Measurements from ENCODE around the gene RABGEF1. TPM values are rescaled to one million over a fixed set of nuclear protein-coding genes. Genes with fewer than 3 reads are reported as not detected.
"Not testable (repeated sequence)": the region's sequence is repeated elsewhere in the genome, so short reads cannot be mapped to it uniquely, and the experiment has no call there.

The RABGEF1 gene
- total and polyA plus RNA-seq, 2 of the 8 experiments (the other 6 are each of a cell fraction or from before 2014, with no cell fraction given), result 10.2 to 18.0 TPM

GRCh38 chr7:66846096-66846445 is 105.5 kb downstream of the RABGEF1 start:
- not testable (repeated sequence) for H3K18ac ChIP-seq (ENCODE audit: extremely low read depth, low read length); H2AFZ ChIP-seq (ENCODE audit: low read length); H3K4me3 ChIP-seq (ENCODE audit: extremely low read depth in 1 of 4, insufficient read depth in 2 of 4, low read depth in 3 of 4, low read length in 4 of 4); H2BK120ac ChIP-seq (replicated peaks; ENCODE audit: low read depth, low read length); H3K4ac ChIP-seq (replicated peaks; ENCODE audit: insufficient read length, low read depth, low read length); H3K27me3 ChIP-seq (replicated peaks in 1 of 4; ENCODE audit: control insufficient read depth in 3 of 4, extremely low read depth in 1 of 4, insufficient read depth in 3 of 4, low read length in 3 of 4); H3K36me3 ChIP-seq (ENCODE audit: control insufficient read depth in 2 of 4, insufficient read depth in 4 of 4, low read length in 3 of 4); FAIRE-seq; DNase-seq (ENCODE audit: low read depth in 1 of 2, low spot score in 2 of 2); H3K79me1 ChIP-seq (ENCODE audit: low read depth, low read length); H3K23me2 ChIP-seq (ENCODE audit: low read depth, low read length); H4K91ac ChIP-seq (replicated peaks; ENCODE audit: insufficient read length, low read length); H3K9me3 ChIP-seq (ENCODE audit: insufficient read depth in 2 of 2, low read depth in 1 of 2, low read length in 1 of 2); H3K56ac ChIP-seq (replicated peaks; ENCODE audit: insufficient read length, low read depth, low read length); H3K14ac ChIP-seq (ENCODE audit: insufficient read length); H4K20me1 ChIP-seq (replicated peaks in 1 of 2; ENCODE audit: control insufficient read depth in 1 of 2, insufficient read depth in 2 of 2, low read length in 2 of 2); H4K5ac ChIP-seq (ENCODE audit: insufficient read length, low read depth, low read length); H3K79me2 ChIP-seq (ENCODE audit: control insufficient read depth in 1 of 2, insufficient read depth in 2 of 2, low read length in 2 of 2); H3K23ac ChIP-seq (ENCODE audit: insufficient read length); H2BK15ac ChIP-seq (ENCODE audit: low read length)
- Histone ChIP-seq H2AK5ac (ENCODE audit: low read depth, low read length) (0 out of 2 replicates have a peak overlapping the region, but pooled peaks have one; percentile 90), H2BK12ac (ENCODE audit: low read depth, low read length) (peak overlapping the region; percentile 84; the same call in 1 of the 2 replicates), H3K27ac (ENCODE audit: low read depth, low read length) (peak overlapping the region; percentile 97), H2BK5ac (ENCODE audit: low read depth, low read length) (peak overlapping the region; percentile 44; the same call in 1 of the 2 replicates), H2BK20ac (ENCODE audit: low read length) (0 out of 2 replicates have a peak overlapping the region, but pooled peaks have one; percentile 61), H3K4me1 (replicated peaks in 1 of 4; ENCODE audit: control insufficient read depth in 3 of 4, insufficient read depth in 4 of 4, low read length in 3 of 4) (peaks cover 2 to 26% (median 11%) of the 10 kb centered on the region in 4 experiments; a peak in 6 of 7 replicates), H3K9ac (replicated peaks in 1 of 4; ENCODE audit: extremely low read depth in 1 of 4, low read depth in 3 of 4, low read length in 3 of 4) (peak overlapping the region in 1 of 4 experiments; percentile 97; a peak in 3 of 7 replicates), H3K4me2 (ENCODE audit: insufficient read depth in 1 of 2, low read depth in 2 of 2, low read length in 2 of 2) (peak overlapping the region in 1 of 2 experiments; percentile 81; a peak in 2 of 4 replicates), H4K8ac (ENCODE audit: extremely low read depth, insufficient read depth, low read length) (peak overlapping the region; percentile 99; the same call in 1 of the 2 replicates)
- ChIA-PET POLR2A (ENCODE audit: partially characterized antibody) (interaction anchor here (1.2 to 2.9 kb wide), 3 partner anchors 17 to 149 kb away, joined by 3 to 16 read pairs (median 3); partner anchors contain the start of gene SBDS), CTCF (ENCODE audit: partially characterized antibody) (interaction anchor here (0.7 to 1.2 kb wide), 2 partner anchors 49 to 80 kb away, joined by 3 read pairs; no protein-coding TSS in a partner anchor)
- WGBS, 2 experiments (ENCODE audit: extremely low coverage in 1 of 2, insufficient coverage in 1 of 2, insufficient read length in 1 of 2, insufficient replicate concordance in 2 of 2, low coverage in 1 of 2, low lambda C conversion rate in 2 of 2, missing lambda C conversion rate in 1 of 2), result 97% methylated on average over 4 of the region's 4 CpGs; no CpG with 5 or more reads in 1 of the 2 experiments
